HEK293T (cell line): ENCODE measurements around the gene PRSS38.
A peak's percentile ranks its signal among the peaks of the same experiment; 100 is the strongest.

Experiments
- CTCF ChIA-PET: fragments of 350-600 bp; formaldehyde crosslinking; extraction: SDS; loops from one replicate; lab custom pipeline; 2021; ENCODE audit warnings: antibody characterized with exemption, inconsistent platforms; lab: Yijun Ruan, JAX
- POLR2A ChIA-PET: fragments of 350-600 bp; formaldehyde crosslinking; extraction: SDS; loops from one replicate; lab custom pipeline; 2020; ENCODE audit warnings: antibody characterized with exemption, inconsistent platforms; lab: Yijun Ruan, JAX
- DNase-seq: peaks from one replicate; pipeline ENCODE4 v3.0.0; 2012; ENCODE audit warnings: mixed read lengths; ENCODE audit errors: extremely low spot score
- ARNT ChIP-seq: fragments of 450-650 bp; IDR thresholded peaks from 2 replicates; pipeline ENCODE4 v1.6.1; 2017; ENCODE audit warnings: mild to moderate bottlenecking
- BHLHE40 ChIP-seq: fragments of 450-650 bp; IDR thresholded peaks from 2 replicates; pipeline ENCODE4 v1.6.1; 2016; ENCODE audit warnings: mild to moderate bottlenecking, moderate library complexity, borderline replicate concordance
- CTBP1 ChIP-seq: fragments of 450-650 bp; IDR thresholded peaks from 2 replicates; pipeline ENCODE4 v1.6.1; 2016; ENCODE audit warnings: borderline replicate concordance
- ELF4 ChIP-seq: fragments of 450-650 bp; IDR thresholded peaks from 2 replicates; pipeline ENCODE4 v1.6.1; 2017; ENCODE audit warnings: antibody characterized with exemption
- FOXA1 ChIP-seq: fragments of 450-650 bp; IDR thresholded peaks from 2 replicates; pipeline ENCODE4 v1.6.1; 2016; ENCODE audit warnings: mild to moderate bottlenecking
- FOXK2 ChIP-seq: fragments of 450-650 bp; IDR thresholded peaks from 2 replicates; pipeline ENCODE4 v1.6.1; 2016; ENCODE audit warnings: mild to moderate bottlenecking
- FOXM1 ChIP-seq: fragments of 450-650 bp; IDR thresholded peaks from 2 replicates; pipeline ENCODE4 v1.6.1; 2017; ENCODE audit warnings: mild to moderate bottlenecking, borderline replicate concordance
- HDGF ChIP-seq: fragments of 450-650 bp; IDR thresholded peaks from 2 replicates; pipeline ENCODE4 v1.6.1; 2017; ENCODE audit warnings: antibody characterized with exemption, borderline replicate concordance
- L3MBTL2 ChIP-seq: fragments of 450-650 bp; conservative IDR thresholded peaks from 2 replicates; pipeline ENCODE4 v1.6.1; 2016; ENCODE audit warnings: mild to moderate bottlenecking
- LEF1 ChIP-seq: fragments of 450-650 bp; IDR thresholded peaks from 2 replicates; pipeline ENCODE4 v1.6.1; 2017; ENCODE audit warnings: mild to moderate bottlenecking, borderline replicate concordance
- NFRKB ChIP-seq: fragments of 450-650 bp; IDR thresholded peaks from 2 replicates; pipeline ENCODE4 v1.6.1; 2016; ENCODE audit warnings: mild to moderate bottlenecking, moderate library complexity
- SP1 ChIP-seq: fragments of 450-650 bp; IDR thresholded peaks from 2 replicates; pipeline ENCODE4 v1.6.1; 2017
- SUZ12 ChIP-seq: fragments of 450-650 bp; IDR thresholded peaks from 2 replicates; pipeline ENCODE4 v1.6.1; 2016; ENCODE audit warnings: mild to moderate bottlenecking
- TARDBP ChIP-seq: fragments of 450-650 bp; IDR thresholded peaks from 2 replicates; pipeline ENCODE4 v1.6.1; 2016
- ZNF384 ChIP-seq: fragments of 450-650 bp; IDR thresholded peaks from 2 replicates; pipeline ENCODE4 v1.6.1; 2016
- TF ChIP-seq, protein P1 (sequence below): fragments of 450-650 bp; IDR thresholded peaks from 2 replicates; pipeline ENCODE4 v1.6.1; 2016

PRSS38 gene

DNA sequence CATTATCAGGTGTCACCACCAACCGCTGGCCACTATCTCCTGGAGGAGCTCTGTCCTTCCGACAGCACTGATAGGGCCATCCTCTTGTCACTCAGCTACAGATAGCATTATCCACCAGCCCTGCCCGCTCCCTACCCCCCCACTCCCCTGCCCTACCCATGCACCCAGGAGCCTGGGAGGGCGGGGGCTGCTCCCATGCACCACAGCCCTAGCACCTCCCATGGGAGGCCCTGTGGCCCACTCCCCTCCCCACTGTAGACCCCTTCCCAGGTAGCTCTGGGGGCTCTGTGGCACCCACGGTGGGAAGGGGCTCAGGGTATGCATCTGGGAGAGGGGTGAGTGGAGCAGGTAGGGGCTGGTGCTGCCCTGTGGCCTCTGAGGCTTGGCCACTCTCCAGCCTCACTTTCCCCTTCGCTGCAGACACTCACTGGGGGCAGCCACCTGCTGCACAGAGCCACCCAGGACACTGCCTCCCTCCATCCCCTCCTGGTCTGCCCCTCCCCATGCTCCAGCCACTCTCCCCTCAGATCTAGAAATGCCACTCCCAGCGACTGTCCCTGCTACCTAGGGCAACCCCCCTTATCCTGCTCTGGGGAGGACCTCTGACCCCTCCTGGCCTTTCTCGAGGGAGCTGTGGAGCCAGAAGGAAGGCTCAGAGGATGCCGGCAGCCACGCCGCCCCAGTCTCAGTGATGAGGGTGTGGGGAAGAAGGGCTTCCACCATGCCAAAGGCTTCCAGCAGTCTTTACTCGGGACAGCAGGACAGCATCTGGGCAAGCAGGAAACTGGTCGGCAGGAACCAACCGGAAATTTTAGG is 73.8 kb downstream of the PRSS38 start:
- POLR2A ChIA-PET = no interaction called here
- TF ChIP-seq, protein P1, sequence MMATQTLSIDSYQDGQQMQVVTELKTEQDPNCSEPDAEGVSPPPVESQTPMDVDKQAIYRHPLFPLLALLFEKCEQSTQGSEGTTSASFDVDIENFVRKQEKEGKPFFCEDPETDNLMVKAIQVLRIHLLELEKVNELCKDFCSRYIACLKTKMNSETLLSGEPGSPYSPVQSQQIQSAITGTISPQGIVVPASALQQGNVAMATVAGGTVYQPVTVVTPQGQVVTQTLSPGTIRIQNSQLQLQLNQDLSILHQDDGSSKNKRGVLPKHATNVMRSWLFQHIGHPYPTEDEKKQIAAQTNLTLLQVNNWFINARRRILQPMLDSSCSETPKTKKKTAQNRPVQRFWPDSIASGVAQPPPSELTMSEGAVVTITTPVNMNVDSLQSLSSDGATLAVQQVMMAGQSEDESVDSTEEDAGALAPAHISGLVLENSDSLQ = peak; percentile 75
- TF ChIP-seq BHLHE40 = no peak
- CTCF ChIA-PET = no interaction called here
- no peak for DNase-seq

DNA sequence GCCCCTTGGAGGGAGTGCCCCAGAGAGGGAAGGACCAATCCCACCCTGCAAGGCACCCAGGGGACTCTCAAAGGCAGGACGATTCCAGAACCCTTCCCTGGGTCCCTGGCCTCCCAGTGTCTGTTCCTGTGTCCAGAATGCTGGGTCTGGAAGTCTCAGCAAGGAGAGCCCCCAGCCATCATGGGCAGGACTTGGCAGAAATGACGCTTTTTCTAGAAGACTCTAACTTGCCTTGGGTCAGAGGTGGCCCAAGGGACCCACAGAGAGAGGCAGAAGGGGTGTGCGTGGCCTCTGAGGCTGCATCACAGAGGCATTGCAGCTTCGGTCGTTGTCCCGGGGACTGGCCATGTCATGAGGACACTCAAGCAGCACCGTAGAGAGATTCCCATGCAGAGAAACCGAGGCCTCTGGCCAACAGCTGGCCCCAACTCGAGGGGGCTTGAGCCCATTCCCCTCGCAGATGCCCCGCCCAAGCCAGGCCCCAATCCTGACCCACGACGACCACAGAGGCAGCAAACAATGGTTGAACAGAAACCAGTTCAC is 74.5 kb downstream of the PRSS38 start:
- ChIA-PET POLR2A (no interaction called here), CTCF (no interaction called here)
- DNase-seq = no peak
- no peak for TF ChIP-seq BHLHE40
- TF ChIP-seq LEF1 = no peak
- no peak for TF ChIP-seq SP1
- no peak for TF ChIP-seq FOXM1
- no peak for TF ChIP-seq FOXK2
- no peak for TF ChIP-seq TARDBP
- TF ChIP-seq HDGF = no peak
- TF ChIP-seq ARNT = no peak
- no peak for TF ChIP-seq ELF4
- no peak for TF ChIP-seq ZNF384
- no peak for TF ChIP-seq FOXA1
- no peak for TF ChIP-seq SUZ12
- TF ChIP-seq, protein P1 = no peak

DNA sequence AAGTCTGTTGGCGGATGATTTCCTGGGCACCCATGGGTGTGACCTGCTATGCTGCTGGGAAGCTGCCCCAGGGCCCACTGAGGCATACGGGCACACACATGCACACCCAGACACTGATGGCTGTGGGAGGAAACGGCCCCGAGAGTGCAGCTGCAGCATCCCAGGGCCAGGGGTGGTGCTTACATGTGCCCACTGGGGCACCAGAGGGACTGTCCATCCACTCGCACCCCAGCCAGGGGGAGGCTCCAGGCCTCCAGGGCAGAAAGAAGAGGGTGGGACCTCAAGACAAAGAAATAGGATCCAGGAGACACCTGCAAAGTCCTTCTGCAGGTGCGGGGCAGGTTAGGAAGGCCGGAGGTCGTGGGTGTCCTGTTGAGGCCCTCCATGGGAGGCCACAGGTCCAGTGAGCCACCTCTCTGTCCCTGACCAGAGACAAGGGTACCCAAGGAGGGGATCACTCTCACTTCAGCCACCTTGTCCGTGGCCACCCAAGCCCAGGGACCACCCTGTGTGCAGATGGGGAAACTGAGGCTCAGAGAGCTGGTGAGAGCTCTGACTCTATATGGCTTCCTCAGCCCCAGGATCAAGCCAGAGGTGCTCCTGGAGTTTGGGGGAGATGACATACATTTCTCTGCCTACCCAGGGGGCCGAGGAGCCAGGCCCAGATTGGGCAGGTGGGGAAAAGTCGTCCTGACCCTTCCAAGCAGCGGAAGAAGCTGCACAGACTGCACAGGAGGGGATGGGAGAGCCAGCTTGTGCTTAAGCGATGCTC is 75.2 kb downstream of the PRSS38 start:
- POLR2A ChIA-PET = no interaction called here
- CTCF ChIA-PET = no interaction called here
- DNase-seq = no peak
- TF ChIP-seq L3MBTL2 (no peak), CTBP1 (no peak), SP1 (no peak), TARDBP (no peak), HDGF (no peak)

DNA sequence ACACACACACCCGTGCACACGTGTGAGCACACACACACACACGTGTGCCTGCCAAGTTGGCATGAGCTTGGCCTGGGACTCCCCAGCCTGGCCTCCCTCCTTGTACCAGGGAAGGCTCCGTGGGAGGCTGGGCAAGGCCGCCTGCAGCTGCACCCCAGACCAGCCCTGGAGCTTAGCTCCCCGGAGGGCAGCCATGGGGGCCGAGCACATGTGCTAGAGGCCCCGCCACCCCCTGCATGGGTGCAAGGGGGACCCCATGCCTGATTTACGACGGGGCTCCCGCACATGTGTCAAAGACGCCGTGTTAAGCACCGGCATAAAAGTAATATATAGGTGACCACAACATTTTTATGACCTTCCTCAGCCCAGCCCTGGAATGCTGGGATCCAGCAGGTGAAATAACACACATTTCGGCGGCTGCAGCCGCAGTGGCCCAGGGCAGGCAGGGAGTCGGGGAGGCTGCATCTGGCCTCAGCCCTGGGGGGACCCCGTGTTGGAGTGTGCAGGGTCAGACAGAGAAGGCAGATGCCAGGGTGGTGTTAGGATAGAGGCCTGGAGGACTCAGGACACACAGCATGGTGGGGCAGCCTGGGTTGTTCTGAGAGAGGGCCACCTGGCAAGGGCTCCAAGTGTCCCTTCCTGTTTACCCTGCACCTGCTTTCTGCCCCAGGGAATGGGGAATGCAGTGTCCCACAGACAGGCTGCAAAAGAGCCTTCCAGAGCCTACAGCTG is 75.9 kb downstream of the PRSS38 start:
- POLR2A ChIA-PET = no interaction called here
- CTCF ChIA-PET = no interaction called here
- TF ChIP-seq FOXK2 (no peak), CTBP1 (no peak), SUZ12 (no peak), ZNF384 (no peak), NFRKB (no peak), L3MBTL2 (no peak), BHLHE40 (no peak), TARDBP (no peak)
- no peak for DNase-seq

DNA sequence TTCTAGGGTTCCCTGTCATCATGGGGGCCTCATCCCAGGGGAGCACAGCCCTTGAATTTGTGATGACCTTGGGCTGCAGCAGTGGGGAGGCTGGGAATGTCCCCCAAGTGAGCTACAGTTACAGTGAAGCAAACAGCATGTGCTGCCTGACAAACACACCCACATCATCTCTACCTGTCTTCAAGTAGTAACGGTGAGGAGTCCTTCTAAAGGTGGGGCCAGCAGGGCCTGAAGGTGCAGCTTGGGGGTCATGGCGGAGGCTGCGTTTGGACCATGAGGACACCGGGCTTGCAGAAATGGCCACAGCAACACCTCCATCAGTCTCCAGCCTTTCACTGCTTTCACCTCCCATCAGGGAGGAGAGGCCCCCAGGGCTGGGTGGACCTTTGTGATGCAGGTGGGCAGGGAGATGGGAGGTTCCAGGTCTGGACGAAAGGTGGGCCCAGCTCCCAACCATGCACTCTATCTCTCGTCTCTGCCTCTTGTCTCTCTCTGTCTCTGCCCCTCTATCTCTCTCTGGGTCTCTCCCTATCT is 76.5 kb downstream of the PRSS38 start:
- TF ChIP-seq BHLHE40 (no peak), FOXM1 (no peak), HDGF (no peak), L3MBTL2 (no peak), TARDBP (no peak), ARNT (no peak), FOXK2 (no peak), ELF4 (no peak), SUZ12 (no peak), SP1 (no peak), NFRKB (no peak)
- ChIA-PET CTCF (no interaction called here), POLR2A (no interaction called here)
- no peak for DNase-seq

DNA sequence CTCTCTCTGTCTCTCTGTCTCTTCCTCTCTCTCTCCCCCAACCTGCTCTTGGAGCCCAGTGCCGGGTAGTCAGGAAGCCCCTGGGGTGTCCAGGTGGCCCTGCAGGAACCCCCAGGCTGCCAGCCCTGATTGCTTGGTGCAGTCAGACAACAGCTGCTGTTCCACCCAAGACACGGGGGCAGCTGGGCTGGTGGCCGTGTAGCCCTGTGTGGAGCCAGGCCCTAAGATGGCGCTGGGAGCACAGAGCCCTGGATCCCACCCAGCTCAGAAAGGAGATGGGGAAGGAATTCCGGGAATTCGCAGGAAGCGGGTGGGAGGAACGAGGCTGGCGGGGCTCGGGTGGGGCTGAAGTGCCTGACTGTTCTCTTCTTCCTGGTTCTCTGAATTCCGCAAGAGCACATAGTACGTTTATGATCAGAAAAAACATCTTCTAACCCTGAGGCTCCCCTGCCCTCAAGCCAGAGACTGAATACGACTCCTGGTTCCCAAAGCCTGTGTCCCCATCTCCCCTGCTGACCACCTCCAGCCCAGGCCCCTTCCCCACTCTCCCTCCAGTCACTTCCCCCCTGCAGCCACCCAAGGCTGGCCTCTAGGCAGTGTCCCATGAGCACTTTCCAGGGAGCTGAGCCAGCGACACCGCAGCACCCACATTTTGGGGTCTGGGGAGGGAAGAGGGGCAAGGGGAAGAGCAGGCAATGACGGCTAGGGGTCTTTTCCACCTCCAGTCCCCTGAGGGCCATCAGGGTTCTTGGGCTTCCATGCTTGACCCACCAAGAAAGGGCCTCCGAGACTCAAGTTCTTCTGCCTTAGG is 77.2 kb downstream of the PRSS38 start:
- DNase-seq = no peak
- ChIA-PET CTCF (no interaction called here), POLR2A (no interaction called here)
- no peak for TF ChIP-seq LEF1
- no peak for TF ChIP-seq SP1
- no peak for TF ChIP-seq FOXM1
- no peak for TF ChIP-seq ELF4
- TF ChIP-seq ZNF384 = no peak
- no peak for TF ChIP-seq BHLHE40
- no peak for TF ChIP-seq SUZ12
- TF ChIP-seq, protein P1 = no peak
- no peak for TF ChIP-seq CTBP1
- TF ChIP-seq TARDBP = no peak
- TF ChIP-seq L3MBTL2 = no peak
